OCI-LY7 (cell line): ENCODE measurements around the gene PTGES3.

Source experiments
- EZH2phosphoT487 ChIP-seq: fragments of 200-600 bp; sonication (generic); IDR thresholded peaks from 2 replicates; pipeline ENCODE4 v1.6.1; 2018; ENCODE audit warnings: low read depth, borderline replicate concordance, mild to moderate bottlenecking, mixed run types, antibody characterized with exemption, low read length, moderate library complexity, mixed read lengths
- TF ChIP-seq, protein P1 (sequence below): fragments of 200-600 bp; sonication (generic); conservative IDR thresholded peaks from 2 replicates; pipeline ENCODE4 v1.5.1; 2014; ENCODE audit warnings: mild to moderate bottlenecking, antibody characterized with exemption, low read length, moderate library complexity, mixed read lengths

GRCh38 chr12:56634242-56634836 lies 53.7 kb downstream of the PTGES3 start:
- TF ChIP-seq, protein P1, sequence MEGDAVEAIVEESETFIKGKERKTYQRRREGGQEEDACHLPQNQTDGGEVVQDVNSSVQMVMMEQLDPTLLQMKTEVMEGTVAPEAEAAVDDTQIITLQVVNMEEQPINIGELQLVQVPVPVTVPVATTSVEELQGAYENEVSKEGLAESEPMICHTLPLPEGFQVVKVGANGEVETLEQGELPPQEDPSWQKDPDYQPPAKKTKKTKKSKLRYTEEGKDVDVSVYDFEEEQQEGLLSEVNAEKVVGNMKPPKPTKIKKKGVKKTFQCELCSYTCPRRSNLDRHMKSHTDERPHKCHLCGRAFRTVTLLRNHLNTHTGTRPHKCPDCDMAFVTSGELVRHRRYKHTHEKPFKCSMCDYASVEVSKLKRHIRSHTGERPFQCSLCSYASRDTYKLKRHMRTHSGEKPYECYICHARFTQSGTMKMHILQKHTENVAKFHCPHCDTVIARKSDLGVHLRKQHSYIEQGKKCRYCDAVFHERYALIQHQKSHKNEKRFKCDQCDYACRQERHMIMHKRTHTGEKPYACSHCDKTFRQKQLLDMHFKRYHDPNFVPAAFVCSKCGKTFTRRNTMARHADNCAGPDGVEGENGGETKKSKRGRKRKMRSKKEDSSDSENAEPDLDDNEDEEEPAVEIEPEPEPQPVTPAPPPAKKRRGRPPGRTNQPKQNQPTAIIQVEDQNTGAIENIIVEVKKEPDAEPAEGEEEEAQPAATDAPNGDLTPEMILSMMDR = no peak
- TF ChIP-seq EZH2phosphoT487 = no peak
